GM21381 (cell line): ENCODE measurements around the gene CD22.

Source experiments
- ATAC-seq: cut with Tn5 transposase; IDR thresholded peaks from one replicate; pipeline ENCODE4 v1.9.1; 2021; ENCODE audit warnings: mild to moderate bottlenecking, moderate library complexity; ENCODE audit not compliant: unreplicated experiment

Gene CD22

GRCh38 chr19:35295792-35296462 is 33.1 kb upstream of the CD22 start:
- ATAC-seq, result no peak

- ATAC-seq, result no peak
Observed at GRCh38 chr19:35296644-35297514, 32.1 kb upstream of the CD22 start.

GRCh38 chr19:35297515-35297848 is 31.5 kb upstream of the CD22 start:
- no peak for ATAC-seq

- ATAC-seq, result no peak
Observed at GRCh38 chr19:35297922-35298321, 31.1 kb upstream of the CD22 start.

GRCh38 chr19:35298561-35298972 is 30.4 kb upstream of the CD22 start:
- ATAC-seq, result no peak

- ATAC-seq, result no peak
Observed at GRCh38 chr19:35299523-35300338, 29.3 kb upstream of the CD22 start.

GRCh38 chr19:35300339-35300649 is 28.7 kb upstream of the CD22 start:
- ATAC-seq, result no peak

- ATAC-seq, result no peak
Observed at GRCh38 chr19:35301961-35302360, 27.0 kb upstream of the CD22 start.

GRCh38 chr19:35302446-35302845 is 26.5 kb upstream of the CD22 start:
- no peak for ATAC-seq

GRCh38 chr19:35303357-35303915 is 25.6 kb upstream of the CD22 start:
- no peak for ATAC-seq

GRCh38 chr19:35304036-35304435 is 25.0 kb upstream of the CD22 start:
- ATAC-seq, result no peak

- no peak for ATAC-seq
Observed at GRCh38 chr19:35305181-35305580, 23.8 kb upstream of the CD22 start.

- ATAC-seq, result no peak
Observed at GRCh38 chr19:35306473-35307246, 22.3 kb upstream of the CD22 start.

- no peak for ATAC-seq
Observed at GRCh38 chr19:35307931-35308330, 21.1 kb upstream of the CD22 start.

- ATAC-seq, result no peak
Observed at GRCh38 chr19:35308910-35309309, 20.1 kb upstream of the CD22 start.

- ATAC-seq, result no peak
Observed at GRCh38 chr19:35309481-35310279, 19.3 kb upstream of the CD22 start.

- ATAC-seq, result no peak
Observed at GRCh38 chr19:35310331-35310730, 18.7 kb upstream of the CD22 start.

GRCh38 chr19:35310811-35311465 is 18.0 kb upstream of the CD22 start:
- no peak for ATAC-seq

GRCh38 chr19:35311901-35312665 is 16.9 kb upstream of the CD22 start:
- no peak for ATAC-seq
